Measurements from ENCODE around the gene SMAP1. TPM values are rescaled to one million over a fixed set of nuclear protein-coding genes. Genes with fewer than 3 reads are reported as not detected.

The SMAP1 gene
- total and polyA plus RNA-seq, 10 donors = 12.0 to 28.2 (median 19.8) TPM

- no peaks in the 10 kb centered on the region for H3K4me1 ChIP-seq
- H3K4me3 ChIP-seq = no peak overlapping the region
- H3K27me3 ChIP-seq (replicated peaks in 1 of 7) = no peaks in the 10 kb centered on the region
- 83 to 94% (median 89%) methylated on average over 4 of the region's 4 CpGs for WGBS, 5 donors
- DNase-seq = no peak
- no peaks in the 10 kb centered on the region for H3K9me3 ChIP-seq
- H3K27ac ChIP-seq = no peak overlapping the region
- TF ChIP-seq CTCF (IDR thresholded peaks at IDR 0.05 in 8 of 11, conservative IDR thresholded peaks at IDR 0.05 in 3 of 11) (no peak), POLR2AphosphoS5 (IDR thresholded peaks at IDR 0.05) (no peak), POLR2A (IDR thresholded peaks at IDR 0.05) (no peak)
- H3K36me3 ChIP-seq = peaks cover 0 to 16% (median 0%) of the 10 kb centered on the region in 6 donors
- intact Hi-C loops (cut with DNase I; ENCODE audit: low total_unique reads) = no loop called here
Observed at GRCh38 chr6:70843328-70843918, 175.7 kb downstream of the SMAP1 start.

GRCh38 chr6:70844301-70844700 is 176.6 kb downstream of the SMAP1 start:
- TF ChIP-seq POLR2A (IDR thresholded peaks at IDR 0.05) (no peak), CTCF (IDR thresholded peaks at IDR 0.05 in 8 of 11, conservative IDR thresholded peaks at IDR 0.05 in 3 of 11) (no peak), POLR2AphosphoS5 (IDR thresholded peaks at IDR 0.05) (no peak)
- no peak overlapping the region for H3K4me3 ChIP-seq

GRCh38 chr6:70846207-70846835 is 178.6 kb downstream of the SMAP1 start:
- TF ChIP-seq POLR2A (IDR thresholded peaks at IDR 0.05) (no peak), CTCF (IDR thresholded peaks at IDR 0.05 in 8 of 11, conservative IDR thresholded peaks at IDR 0.05 in 3 of 11) (no peak), POLR2AphosphoS5 (IDR thresholded peaks at IDR 0.05) (no peak)
- no peaks in the 10 kb centered on the region for H3K27me3 ChIP-seq (replicated peaks in 1 of 7)
- WGBS, 5 donors = 92 to 99% (median 98%) methylated on average over 8 of the region's 8 CpGs
- intact Hi-C loops (cut with DNase I; ENCODE audit: low total_unique reads) = no loop called here
- H3K4me1 ChIP-seq = peaks cover 0 to 7% (median 0%) of the 10 kb centered on the region in 6 donors
- peaks cover 0 to 13% (median 0%) of the 10 kb centered on the region in 6 donors for H3K36me3 ChIP-seq
- H3K27ac ChIP-seq = no peak overlapping the region
- DNase-seq = no peak
- no peaks in the 10 kb centered on the region for H3K9me3 ChIP-seq
- no peak overlapping the region for H3K4me3 ChIP-seq

More at GRCh38 chr6:70844301-70844700, 176.6 kb downstream of the SMAP1 start:
- Histone ChIP-seq H3K9me3 (no peaks in the 10 kb centered on the region), H3K4me1 (peaks cover 0 to 7% (median 0%) of the 10 kb centered on the region in 6 donors), H3K27me3 (replicated peaks in 1 of 7) (no peaks in the 10 kb centered on the region), H3K27ac (no peak overlapping the region), H3K36me3 (peaks cover 0 to 16% (median 0%) of the 10 kb centered on the region in 6 donors)
- 92 to 100% (median 100%) methylated on average over 1 of the region's 1 CpG for WGBS, 5 donors
- intact Hi-C loops (cut with DNase I; ENCODE audit: low total_unique reads) = no loop called here
- DNase-seq = no peak

Data from spleen (tissue), 11 donors.